Left cardiac atrium (tissue), 4 donors: Measurements from ENCODE around the gene ADAMTS13. TPM values are rescaled to one million over a fixed set of nuclear protein-coding genes. Genes with fewer than 3 reads are reported as not detected.

Source experiments
- ATAC-seq, 2 donors: fragments of 200-7000 bp; cut with Tn5 transposase; one replicate each; pipeline ENCODE4 v1.9.1; 2020; ENCODE audit warnings: mild to moderate bottlenecking in 2 of 2, moderate library complexity in 2 of 2
- DNase-seq: peaks from one replicate; pipeline ENCODE4 v3.0.0-alpha.2; 2020
- intact Hi-C, 2 donors: fragments of 100-400 bp; cut with DNase I; formaldehyde crosslinking; loops; one replicate each; pipeline versions ENCODE4 v1.14.1 to v1.15.1; 2022 to 2023
- total RNA-seq, 2 donors: library from RNA; stranded (reverse); fragmentation: NEBNext Ultra II Directional; extraction: Animal tissue kit (Norgen Biotek cat#: 25700); gene quantifications; one replicate each; pipeline ENCODE4 v1.2.1, GENCODE V29; 2021
- donor health status: DM: no; HTN: yes; CAD: no.
- donor health status: DM: no; HTN: yes; CAD: no; lungs with severe emphysema.
- donor health status: DM: yes; HTN: yes; CAD: no.
- donor health status: Dilated cardiomyopathy.

ADAMTS13 gene
- total RNA-seq, 2 donors from 2014 or later: 2.0 to 2.3 TPM

DNA sequence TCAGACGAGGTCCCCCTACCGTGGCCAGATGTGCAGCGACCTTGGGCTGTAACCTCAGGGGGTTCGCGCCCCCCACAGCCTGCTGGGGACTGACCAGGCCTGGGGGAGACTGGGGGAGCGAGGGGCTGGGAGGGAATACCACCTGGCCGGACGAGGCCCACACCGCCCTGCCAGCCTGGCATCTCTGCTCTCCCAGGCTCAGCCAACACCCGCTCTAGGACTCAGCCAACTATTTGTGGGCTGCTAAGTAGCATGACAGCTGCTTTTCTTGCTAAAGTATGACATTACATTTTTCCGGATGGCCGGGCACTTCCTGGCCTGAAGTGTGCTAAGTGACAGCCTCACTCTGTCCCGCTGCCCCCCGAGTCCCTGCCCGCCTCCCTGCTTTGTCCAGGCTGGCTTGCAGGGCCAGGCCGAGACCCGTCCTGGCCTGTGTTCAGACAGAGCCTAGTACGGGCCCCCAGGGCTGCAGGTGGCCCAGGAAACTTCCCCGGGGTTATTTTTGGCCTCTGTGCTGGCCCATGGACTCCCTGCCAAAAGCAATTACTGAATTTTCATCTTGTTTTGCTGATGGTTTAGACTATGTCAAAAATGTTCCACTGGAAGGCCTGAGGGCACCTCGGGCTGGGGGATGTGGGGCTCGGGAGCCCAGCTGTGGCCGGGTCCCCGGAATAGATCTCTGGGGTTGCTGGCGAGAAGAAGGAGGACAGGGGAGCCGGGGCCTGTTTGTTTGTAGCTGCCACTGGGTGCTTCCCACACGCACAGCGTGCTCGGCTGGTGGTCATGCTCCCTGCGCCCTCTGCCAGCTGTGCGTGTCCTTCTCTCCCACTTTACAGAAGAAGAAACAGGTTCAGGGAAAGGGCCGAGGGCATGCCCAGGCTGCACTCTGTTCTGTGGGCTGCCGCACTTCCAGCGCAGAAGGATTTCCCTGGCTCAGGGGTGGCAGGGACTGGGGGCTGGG is 70.2 kb downstream of the ADAMTS13 start:
- ATAC-seq (peak; percentile 25 to 61), DNase-seq (peak; percentile 31)
- intact Hi-C loops: no loop called here

DNA sequence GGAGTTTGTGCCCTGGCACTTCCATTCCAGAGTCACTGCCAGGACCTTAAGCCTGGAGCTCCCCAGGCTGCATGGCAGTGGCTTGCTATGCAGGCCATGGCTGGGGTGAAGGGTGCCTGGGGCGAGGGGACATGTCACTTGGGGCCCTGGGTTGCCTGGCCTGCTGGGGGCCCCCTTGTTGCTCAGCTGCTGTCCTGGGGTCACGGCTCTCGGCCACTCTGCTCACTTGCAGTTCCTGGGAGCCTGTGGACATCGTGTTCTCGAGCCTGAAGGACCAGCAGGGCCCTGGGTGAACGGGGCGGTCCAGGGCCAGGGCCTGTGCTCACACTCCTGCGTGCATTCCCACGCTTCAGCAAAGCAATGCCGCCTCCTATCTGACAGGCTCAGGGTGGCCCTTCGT is 71.3 kb downstream of the ADAMTS13 start:
- intact Hi-C loops: no loop called here
- peak; percentile 21 for DNase-seq
- no peak for ATAC-seq

DNA sequence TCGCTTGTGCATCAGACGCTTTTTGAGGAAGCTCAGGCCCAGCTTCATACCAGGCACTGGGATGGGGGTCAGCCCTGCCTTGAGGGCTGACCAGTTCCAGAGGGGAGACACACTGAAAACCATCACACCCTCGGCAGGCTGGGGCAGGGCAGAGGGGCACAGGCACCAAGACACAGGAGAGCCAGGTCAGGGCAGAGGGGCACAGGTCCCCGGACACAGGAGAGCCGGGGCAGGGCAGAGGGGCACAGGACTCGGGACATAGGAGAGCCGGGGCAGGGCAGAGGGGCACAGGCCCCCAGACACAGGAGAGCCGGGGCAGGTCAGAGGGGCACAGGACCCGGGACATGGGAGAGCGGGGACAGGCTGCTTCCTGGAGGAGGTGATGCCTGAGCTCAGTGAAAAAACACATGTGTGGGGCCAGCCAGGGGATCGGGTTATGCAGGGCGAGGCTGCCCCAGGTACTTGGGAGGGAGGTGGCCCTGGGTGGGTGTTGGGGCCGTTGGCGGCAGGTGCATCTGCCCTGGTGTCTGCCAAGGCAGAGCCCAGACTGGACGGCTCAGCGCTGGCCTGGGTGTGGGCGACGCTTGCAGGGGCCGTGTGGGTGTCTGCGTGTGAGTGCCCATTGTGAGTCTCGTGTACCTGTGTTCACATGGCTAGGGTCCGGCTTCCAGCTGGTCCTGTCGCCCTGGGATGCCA is 71.8 kb downstream of the ADAMTS13 start:
- peak; percentile 18 for DNase-seq
- ATAC-seq: no peak
- intact Hi-C loops: no loop called here

DNA sequence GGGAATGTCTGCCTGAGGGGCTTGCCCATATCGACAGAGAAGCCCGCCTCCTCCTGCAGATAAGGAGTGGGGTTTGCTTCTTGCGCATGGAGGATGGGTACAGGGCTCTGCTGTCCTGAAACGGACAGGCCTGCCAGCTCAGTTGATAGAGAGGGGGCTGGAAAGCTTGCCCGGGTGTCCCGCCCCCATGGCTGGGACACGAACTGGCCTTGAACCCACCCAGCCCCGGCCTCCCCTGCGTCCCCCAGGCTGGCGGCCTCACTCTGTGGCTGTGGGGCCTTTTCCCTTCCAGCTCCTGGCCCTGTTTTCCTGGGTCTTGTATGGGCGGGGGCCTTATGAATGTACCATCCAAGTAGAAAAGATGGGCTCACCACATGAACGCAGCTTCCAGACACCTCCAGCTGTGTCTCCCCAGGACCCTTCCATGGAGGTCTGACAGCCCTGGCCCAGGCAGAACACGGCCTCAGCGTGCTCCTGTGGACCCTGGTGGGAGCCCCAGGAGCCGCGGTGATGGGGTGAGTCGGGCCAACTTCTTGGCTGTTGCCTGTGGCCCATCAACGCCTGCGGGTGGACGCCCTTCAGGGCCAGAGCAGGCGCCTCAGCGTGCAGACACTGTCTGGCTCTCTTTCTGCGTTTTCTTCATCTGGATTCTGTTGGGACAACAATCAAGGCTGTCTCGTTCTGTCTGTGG is 72.6 kb downstream of the ADAMTS13 start:
- DNase-seq: peak; percentile 24
- ATAC-seq: peak; percentile 35 to 37
- intact Hi-C loops: no loop called here

DNA sequence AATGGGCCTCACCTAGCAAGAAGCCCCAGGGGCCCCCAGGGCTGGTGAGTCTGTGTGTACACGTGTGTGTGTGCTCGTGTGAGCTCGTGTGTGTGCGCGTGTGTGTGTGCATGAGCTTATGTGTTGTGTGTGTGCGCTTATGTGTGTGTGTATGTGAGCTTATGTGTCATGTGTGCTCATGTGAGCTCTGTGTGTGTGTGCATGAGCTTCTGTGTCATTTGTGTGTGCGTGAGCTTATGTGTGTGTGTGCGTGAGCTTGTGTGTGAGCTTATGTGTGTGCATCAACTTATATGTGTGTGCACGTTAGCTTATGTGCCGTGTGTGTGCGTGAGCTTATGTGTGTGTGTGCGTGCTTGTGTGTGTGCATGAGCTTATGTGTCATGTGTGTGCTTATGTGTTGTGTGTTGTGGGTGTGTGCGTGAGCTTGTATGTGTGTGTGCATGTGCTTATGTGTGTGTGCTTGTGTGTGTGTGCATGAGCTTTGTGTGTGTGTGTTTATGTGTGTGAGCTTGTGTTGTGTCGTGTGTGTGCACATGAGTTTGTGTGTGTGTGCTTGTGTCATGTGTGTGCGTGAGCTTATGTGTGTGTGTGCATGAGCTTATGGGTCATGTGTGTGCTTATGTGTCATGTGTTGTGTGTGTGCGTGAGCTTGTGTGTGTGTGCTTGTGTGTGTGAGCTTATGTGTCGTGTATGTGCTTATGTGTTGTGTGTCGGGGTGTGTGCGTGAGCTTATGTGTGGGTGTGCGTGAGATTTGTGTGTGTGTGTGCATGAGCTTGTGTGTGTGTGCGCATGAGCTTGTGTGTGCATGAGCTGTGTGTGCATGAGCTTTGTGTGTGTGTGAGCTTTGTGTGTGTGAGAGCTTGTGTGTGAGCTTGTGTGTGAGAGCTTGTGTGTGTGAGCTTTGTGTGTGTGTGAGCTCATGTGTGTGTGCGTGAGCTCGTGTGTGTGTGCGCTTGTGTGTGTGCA is 73.4 kb downstream of the ADAMTS13 start:
- DNase-seq (peak; percentile 23), ATAC-seq (no peak)
- intact Hi-C loops: no loop called here

DNA sequence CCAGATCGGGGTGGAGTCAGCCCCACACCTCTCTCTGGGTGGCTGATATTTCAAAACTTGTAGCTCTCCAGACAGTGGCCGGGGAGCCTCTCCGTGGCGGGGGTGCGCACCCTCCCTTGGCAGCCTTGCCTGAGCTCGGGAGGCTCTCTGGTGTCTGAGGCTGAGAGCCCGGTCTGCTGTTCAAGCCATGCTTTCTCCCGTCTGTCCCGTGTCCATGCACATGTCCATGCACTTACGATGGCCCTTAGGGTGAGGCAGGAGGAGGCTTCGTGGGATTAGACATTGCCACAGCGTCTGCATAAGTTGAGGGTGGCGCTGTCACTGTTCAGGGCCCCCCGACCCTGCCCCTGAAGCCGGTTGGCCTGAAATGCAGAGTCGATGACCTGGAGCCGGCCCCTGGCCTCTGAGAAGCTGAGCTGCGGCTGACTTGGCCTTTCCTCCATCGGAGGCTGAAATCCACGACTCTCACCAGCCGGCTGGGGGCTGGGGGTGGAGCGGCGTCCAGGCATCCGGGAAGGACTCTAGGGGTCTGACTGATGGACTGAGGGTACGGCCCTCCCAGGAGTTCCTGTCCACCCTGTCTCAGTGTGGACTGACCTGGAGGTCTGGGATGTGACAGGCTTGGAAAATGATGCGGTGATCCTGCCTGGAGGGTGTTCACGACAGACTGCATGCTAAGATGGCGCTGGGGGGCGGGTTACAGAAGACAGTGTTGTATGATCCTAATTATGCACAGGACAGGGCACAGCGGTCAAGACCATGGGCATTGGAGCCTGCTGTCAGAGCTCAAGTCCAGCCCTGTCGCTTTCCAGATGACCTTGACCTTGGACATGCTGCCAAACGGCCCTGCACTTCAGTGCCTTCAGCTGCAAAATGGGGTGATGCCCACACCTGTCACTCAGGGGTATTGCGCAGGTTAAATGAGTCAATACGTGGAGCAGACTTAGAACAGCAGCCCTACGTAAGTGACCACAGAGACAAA is 75.0 kb downstream of the ADAMTS13 start:
- intact Hi-C loops: no loop called here
- DNase-seq (peak; percentile 44), ATAC-seq (no peak)

DNA sequence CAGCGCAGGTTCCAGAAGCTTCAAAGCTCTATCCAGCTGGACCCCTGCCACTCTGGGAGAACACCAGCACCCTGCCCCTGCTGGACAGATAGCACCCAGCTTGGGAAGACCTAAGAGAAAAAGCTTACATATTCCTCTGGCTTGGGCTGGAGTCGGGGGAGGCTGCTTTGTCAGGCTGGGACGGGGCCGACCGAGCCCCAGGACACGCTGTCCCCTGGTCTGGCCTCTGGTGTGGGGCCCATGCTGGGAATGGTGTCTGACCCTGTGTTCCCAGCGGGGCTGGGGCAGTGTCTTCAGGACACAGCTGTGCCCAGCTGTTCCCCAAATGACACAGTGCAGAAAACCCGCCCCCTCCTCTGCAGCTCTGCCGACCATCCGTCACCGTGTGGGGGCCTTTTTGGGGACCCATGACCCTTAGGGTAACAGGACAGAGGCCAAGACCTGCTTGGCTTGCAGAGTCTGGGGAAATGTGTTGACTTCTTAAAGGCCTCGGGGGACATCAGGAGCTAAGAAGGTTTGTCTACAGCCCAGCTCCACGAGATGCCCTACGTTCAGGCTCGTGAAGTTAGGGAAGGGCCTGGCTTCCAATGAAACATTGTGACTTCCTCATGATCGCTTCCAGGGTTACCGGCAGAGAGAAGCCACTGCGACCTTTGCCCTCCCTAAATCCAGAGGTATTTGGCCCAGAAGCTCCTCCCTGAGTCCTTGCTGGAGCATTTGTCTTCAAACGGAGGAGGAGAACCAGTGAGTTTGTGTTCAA is 77.1 kb downstream of the ADAMTS13 start:
- intact Hi-C loops: no loop called here
- peak; percentile 47 for DNase-seq
- ATAC-seq: peak; percentile 64 to 67

DNA sequence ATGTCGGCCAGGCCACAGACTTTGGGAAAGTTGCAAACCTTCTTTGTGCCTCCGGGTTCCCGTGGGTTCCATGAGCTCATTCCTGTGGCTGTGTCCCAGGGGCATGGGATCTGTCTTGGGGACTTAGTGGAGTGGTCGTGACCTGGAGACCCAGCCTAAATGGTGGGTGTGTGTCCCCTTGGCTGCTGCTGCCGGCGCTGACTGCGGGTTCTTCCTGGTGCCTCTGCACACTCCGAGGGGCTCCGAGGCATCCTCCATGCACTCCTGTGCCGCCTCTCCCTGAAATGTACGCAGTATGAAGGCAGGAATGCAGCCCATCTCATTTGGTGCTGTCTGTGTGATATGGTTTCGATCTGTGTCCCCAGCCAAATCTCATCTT is 77.7 kb downstream of the ADAMTS13 start:
- DNase-seq (no peak), ATAC-seq (no peak)
- intact Hi-C loops: no loop called here

DNA sequence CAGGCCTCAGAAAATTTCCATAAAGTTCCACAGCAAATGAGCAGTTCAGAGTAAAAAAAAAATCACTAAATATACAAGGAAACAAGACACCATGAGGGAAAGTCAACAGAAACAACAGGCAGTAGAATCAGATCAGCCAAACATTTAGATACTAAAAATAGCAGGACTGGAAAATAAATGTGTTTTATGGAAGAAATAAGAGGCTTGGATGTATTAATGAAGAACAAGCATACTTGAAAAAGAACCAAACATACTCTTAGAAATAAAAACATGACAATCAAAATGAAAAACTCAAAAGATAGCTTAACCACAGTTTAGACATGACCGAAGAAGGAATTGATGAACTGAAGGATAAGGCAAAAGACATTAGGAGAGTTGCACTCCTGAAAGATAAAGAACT is 79.9 kb downstream of the ADAMTS13 start:
- intact Hi-C loops: no loop called here
- DNase-seq (no peak), ATAC-seq (no peak)

DNA sequence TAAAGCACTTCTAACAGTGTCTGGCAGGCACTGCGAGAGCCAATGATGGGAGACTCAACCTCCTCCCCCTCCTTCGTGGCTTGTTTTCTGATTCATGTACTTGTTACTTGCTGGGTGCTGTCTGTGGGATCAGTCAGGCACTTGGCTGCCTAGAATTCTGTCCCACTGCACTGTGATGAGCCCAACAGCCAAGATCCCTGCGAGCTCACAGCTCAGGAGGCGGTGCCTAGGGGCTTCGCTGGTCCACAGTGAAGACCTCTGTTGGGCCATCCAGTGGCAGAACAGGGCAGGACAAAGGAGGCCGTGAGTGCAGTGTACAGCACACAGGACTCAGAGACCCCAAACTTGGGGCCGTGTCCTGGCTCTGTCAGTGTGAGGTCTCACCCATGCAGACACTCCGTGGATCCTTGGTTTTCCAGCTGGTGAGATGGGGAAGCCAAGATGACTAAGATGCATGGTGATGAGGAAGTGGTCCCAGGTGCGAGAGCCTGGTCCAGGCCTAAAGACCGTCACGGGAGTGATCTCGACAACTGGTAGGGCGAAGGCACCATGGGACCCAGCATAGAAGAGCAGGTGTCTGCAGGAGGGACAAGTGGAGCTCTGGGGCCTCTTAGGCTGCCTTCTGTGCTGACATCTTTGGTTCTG is 83.1 kb downstream of the ADAMTS13 start:
- intact Hi-C loops: no loop called here
- ATAC-seq (peak in 1 of 2 donors; percentile 52), DNase-seq (no peak)

DNA sequence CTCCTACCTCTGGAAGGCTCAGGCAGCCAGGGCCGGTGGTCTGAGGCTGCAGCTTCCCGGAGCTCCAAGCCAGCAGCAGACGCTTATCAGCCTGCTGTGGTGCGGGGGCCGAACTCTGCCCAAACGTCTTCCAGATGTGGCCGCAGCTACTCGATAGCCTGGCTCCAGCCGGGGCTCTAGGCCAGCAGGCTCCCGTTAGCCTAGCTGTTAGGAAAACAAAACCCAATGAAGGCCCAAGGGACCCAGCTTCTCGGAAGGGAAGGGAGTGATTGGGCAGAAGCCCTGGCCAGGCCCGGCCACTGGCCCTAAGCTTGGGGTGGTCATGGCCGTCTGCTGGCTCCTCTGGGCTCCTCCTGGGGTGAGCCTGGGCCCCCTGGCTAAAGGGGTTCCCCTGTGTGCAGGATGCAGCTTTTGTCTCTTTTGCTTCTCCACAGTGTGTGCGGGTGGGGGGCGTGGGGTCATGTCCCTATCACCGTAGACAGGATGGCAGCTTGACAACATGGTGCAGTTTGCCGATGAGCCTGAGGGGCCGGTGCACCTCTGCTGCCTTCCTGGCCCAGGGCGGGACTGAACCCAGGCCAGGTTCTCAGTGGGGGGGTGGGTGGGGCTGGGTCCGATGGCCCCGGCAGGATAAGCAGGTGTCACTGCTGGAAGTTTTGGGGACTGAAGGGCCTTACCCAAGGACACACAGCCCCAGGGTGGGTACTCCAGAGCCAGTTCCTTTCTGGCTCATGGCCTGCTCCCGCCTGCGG is 83.9 kb downstream of the ADAMTS13 start:
- DNase-seq (peak; percentile 86), ATAC-seq (peak; percentile 77 to 85)
- intact Hi-C loops: no loop called here

DNA sequence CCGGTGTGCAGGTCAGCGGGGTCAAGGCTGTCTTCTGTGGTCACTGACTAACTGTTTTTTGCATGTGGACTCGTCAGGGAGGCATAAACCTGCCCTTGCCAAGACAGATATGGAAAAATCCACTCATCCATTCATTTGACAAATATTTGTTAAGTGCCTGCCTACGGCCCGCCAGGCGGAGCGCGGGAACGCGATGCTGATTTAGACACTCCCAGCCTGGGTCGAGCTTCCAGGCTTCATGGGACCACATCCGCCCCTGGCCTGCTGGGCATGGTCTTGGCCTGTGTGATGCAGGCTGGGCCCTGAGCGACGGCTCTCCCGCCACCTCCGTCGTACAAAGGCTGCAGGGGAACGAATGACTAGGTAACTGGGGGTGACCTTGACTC is 84.5 kb downstream of the ADAMTS13 start:
- DNase-seq (peak; percentile 85), ATAC-seq (peak; percentile 70 to 74)
- intact Hi-C loops: no loop called here

DNA sequence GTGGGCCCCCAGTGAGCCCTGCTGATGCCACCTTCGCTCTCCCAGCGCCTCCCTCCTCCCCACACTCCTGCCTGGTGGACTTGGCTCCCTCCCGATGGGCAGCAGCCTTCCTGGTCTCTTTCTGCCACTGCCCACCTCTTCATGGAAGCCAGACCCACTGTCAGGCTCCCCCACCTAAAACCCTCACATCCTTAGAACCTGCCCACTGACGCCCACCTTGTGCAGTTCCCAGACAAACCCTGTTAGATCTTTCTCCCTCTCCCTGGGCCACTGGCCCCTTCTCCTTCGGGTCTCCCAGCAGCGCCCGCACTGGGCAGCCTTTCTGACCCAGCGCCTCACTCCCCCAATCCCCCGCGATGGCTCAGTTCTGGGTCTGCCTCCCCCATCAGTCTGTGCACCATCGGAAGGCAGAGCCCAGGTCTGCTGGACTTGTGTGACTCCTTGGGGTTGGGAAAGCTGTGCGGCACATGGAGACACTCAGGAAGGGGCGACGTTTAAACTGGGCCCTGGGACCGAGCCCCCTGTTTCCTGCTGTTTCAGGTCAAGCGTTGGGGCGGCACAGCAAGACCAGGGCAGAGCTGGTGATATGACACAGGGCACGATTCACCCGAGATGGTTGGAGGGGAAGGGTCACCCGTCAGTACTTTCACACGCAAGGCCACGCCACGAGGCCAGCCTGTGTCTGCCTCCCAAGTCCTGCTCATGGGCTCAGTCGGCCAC is 85.2 kb downstream of the ADAMTS13 start:
- intact Hi-C loops: no loop called here
- DNase-seq: peak; percentile 17
- no peak for ATAC-seq

DNA sequence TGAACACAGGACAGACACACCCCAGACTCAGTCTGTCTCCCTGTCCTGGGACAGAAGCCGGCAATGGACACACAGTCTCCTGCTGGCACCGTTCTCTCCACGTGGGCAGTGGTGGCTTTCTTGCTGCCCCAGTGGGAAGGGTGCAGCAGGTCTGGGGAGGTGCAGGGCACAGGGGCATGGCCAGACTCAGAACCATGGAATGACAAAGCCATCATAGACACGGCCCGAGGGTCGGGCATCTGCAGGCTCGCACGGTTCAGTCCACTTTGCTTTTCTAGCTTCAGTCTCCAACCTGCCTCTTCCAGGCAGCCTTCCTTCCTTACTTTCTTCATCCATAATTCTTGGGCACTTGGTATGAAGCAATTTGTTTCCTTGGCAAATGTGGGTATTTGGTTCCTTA is 85.9 kb downstream of the ADAMTS13 start:
- intact Hi-C loops: no loop called here
- DNase-seq (peak; percentile 17), ATAC-seq (no peak)
